Measurements from ENCODE around the gene ATP8A2. TPM values are rescaled to one million over a fixed set of nuclear protein-coding genes. Genes with fewer than 3 reads are reported as not detected.

Gene ATP8A2
- total RNA-seq, 3 donors from 2014 or later = under 0.01 to 1.0 (median under 0.01) TPM

GRCh38 chr13:25345576-25345975 is 26.2 kb upstream of the ATP8A2 start:
- H3K4me1 ChIP-seq = no peaks in the 10 kb centered on the region
- H3K9me3 ChIP-seq = no peaks in the 10 kb centered on the region
- H3K27me3 ChIP-seq = no peaks in the 10 kb centered on the region
- DNase-seq (ENCODE audit: low spot score in 2 of 2) = no peak
- H3K27ac ChIP-seq = no peak overlapping the region
- H3K4me3 ChIP-seq = no peak overlapping the region
- no peak for TF ChIP-seq POLR2A (IDR thresholded peaks at IDR 0.05)
- TF ChIP-seq CTCF (IDR thresholded peaks at IDR 0.05) = no peak
- no peak for TF ChIP-seq POLR2AphosphoS5 (IDR thresholded peaks at IDR 0.05)
- H3K36me3 ChIP-seq = no peaks in the 10 kb centered on the region
- intact Hi-C loops (cut with DNase I; ENCODE audit: low total_unique reads) = no loop called here

- TF ChIP-seq POLR2A (IDR thresholded peaks at IDR 0.05) (no peak), POLR2AphosphoS5 (IDR thresholded peaks at IDR 0.05) (no peak), CTCF (IDR thresholded peaks at IDR 0.05) (no peak)
Observed at GRCh38 chr13:25347151-25347550, 24.6 kb upstream of the ATP8A2 start.

GRCh38 chr13:25351404-25351803 is 20.4 kb upstream of the ATP8A2 start:
- no peak for DNase-seq (ENCODE audit: low spot score in 2 of 2)
- Histone ChIP-seq H3K4me1 (no peaks in the 10 kb centered on the region), H3K36me3 (no peaks in the 10 kb centered on the region), H3K27ac (no peak overlapping the region), H3K9me3 (no peaks in the 10 kb centered on the region), H3K4me3 (no peak overlapping the region), H3K27me3 (peaks cover 0 to 5% of the 10 kb centered on the region in 2 donors)
- TF ChIP-seq POLR2A (IDR thresholded peaks at IDR 0.05) = no peak
- no peak for TF ChIP-seq CTCF (IDR thresholded peaks at IDR 0.05)
- no peak for TF ChIP-seq POLR2AphosphoS5 (IDR thresholded peaks at IDR 0.05)
- intact Hi-C loops (cut with DNase I; ENCODE audit: low total_unique reads) = no loop called here

More at GRCh38 chr13:25347151-25347550, 24.6 kb upstream of the ATP8A2 start:
- no peaks in the 10 kb centered on the region for H3K4me1 ChIP-seq
- H3K9me3 ChIP-seq = no peaks in the 10 kb centered on the region
- intact Hi-C loops (cut with DNase I; ENCODE audit: low total_unique reads) = no loop called here
- no peaks in the 10 kb centered on the region for H3K36me3 ChIP-seq
- DNase-seq (ENCODE audit: low spot score in 2 of 2) = no peak
- H3K27me3 ChIP-seq = no peaks in the 10 kb centered on the region
- no peak overlapping the region for H3K4me3 ChIP-seq
- H3K27ac ChIP-seq = no peak overlapping the region

- H3K27ac ChIP-seq = no peak overlapping the region
- no peaks in the 10 kb centered on the region for H3K4me1 ChIP-seq
- H3K36me3 ChIP-seq = no peaks in the 10 kb centered on the region
- intact Hi-C loops (cut with DNase I; ENCODE audit: low total_unique reads) = no loop called here
- no peak for DNase-seq (ENCODE audit: low spot score in 2 of 2)
- no peak overlapping the region for H3K4me3 ChIP-seq
- no peaks in the 10 kb centered on the region for H3K9me3 ChIP-seq
- TF ChIP-seq CTCF (IDR thresholded peaks at IDR 0.05) = no peak
- H3K27me3 ChIP-seq = peaks cover 0 to 5% of the 10 kb centered on the region in 2 donors
Observed at GRCh38 chr13:25352230-25352629, 19.5 kb upstream of the ATP8A2 start.

GRCh38 chr13:25352806-25353205 is 19.0 kb upstream of the ATP8A2 start:
- DNase-seq (ENCODE audit: low spot score in 2 of 2) = no peak
- Histone ChIP-seq H3K9me3 (no peaks in the 10 kb centered on the region), H3K27me3 (peaks cover 0 to 5% of the 10 kb centered on the region in 2 donors), H3K4me3 (no peak overlapping the region), H3K4me1 (no peaks in the 10 kb centered on the region), H3K27ac (no peak overlapping the region), H3K36me3 (no peaks in the 10 kb centered on the region)
- intact Hi-C loops (cut with DNase I; ENCODE audit: low total_unique reads) = no loop called here
- TF ChIP-seq POLR2AphosphoS5 (IDR thresholded peaks at IDR 0.05) (no peak), POLR2A (IDR thresholded peaks at IDR 0.05) (no peak), CTCF (IDR thresholded peaks at IDR 0.05) (no peak)
